OCI-LY1 (cell line): ENCODE data around the gene FHIT.

Experiments used
- H2AFZ ChIP-seq: fragments of 200-600 bp; sonication (generic), shearing (Covaris generic); 2 replicates; pipeline ENCODE4 v1.6.0; 2014; ENCODE audit warnings: antibody characterized with exemption, mild to moderate bottlenecking, low read length
- H3F3A ChIP-seq: fragments of 200-600 bp; sonication (generic), shearing (Covaris generic); 2 replicates; pipeline ENCODE4 v1.6.0; 2014; ENCODE audit warnings: mild to moderate bottlenecking, antibody characterized with exemption, low read length, moderate library complexity; ENCODE audit not compliant: insufficient read depth
- H3K27ac ChIP-seq: fragments of 200-600 bp; sonication (generic); 2 replicates; pipeline ENCODE4 v1.5.1; 2014; ENCODE audit warnings: low read length, mixed run types, mild to moderate bottlenecking, low read depth; ENCODE audit not compliant: poor library complexity, severe bottlenecking
- H3K27me3 ChIP-seq: fragments of 200-600 bp; sonication (generic); 2 replicates; pipeline ENCODE4 v1.6.0; 2014; ENCODE audit warnings: antibody characterized with exemption, mild to moderate bottlenecking, low read length, moderate library complexity; ENCODE audit not compliant: insufficient read depth
- H3K36me3 ChIP-seq: fragments of 200-600 bp; sonication (generic); 2 replicates; pipeline ENCODE4 v1.6.1; 2014; ENCODE audit warnings: mild to moderate bottlenecking, antibody characterized with exemption, low read length, moderate library complexity, mixed read lengths; ENCODE audit not compliant: insufficient read depth
- H3K4me1 ChIP-seq: fragments of 200-600 bp; sonication (generic); 2 replicates; pipeline ENCODE4 v1.5.1; 2014; ENCODE audit warnings: mild to moderate bottlenecking, low read length, moderate library complexity; ENCODE audit not compliant: insufficient read depth, severe bottlenecking
- H3K4me2 ChIP-seq: fragments of 200-600 bp; sonication (generic), shearing (Covaris generic); 2 replicates; pipeline ENCODE4 v1.6.1; 2014; ENCODE audit warnings: low read length
- H3K4me3 ChIP-seq: fragments of 200-600 bp; sonication (generic); 2 replicates; pipeline ENCODE4 v1.5.1; 2014; ENCODE audit warnings: low read length, low read depth, mild to moderate bottlenecking, mixed read lengths; ENCODE audit not compliant: poor library complexity, severe bottlenecking
- H3K79me2 ChIP-seq: fragments of 200-600 bp; shearing (Covaris generic); 2 replicates; pipeline ENCODE4 v1.6.1; 2016; ENCODE audit warnings: mixed run types, low read length, mixed read lengths; ENCODE audit not compliant: insufficient read depth
- H3K9ac ChIP-seq: fragments of 200-600 bp; sonication (generic), shearing (Covaris generic); 2 replicates; pipeline ENCODE4 v1.6.1; 2014; ENCODE audit warnings: mild to moderate bottlenecking, low read length, mixed read lengths
- H3K9me2 ChIP-seq: fragments of 200-600 bp; sonication (generic), shearing (Covaris generic); 2 replicates; pipeline ENCODE4 v1.6.1; 2014; ENCODE audit warnings: low read depth, mild to moderate bottlenecking, low read length, mixed read lengths
- H3K9me3 ChIP-seq: fragments of 200-600 bp; shearing (Covaris generic); 2 replicates; pipeline ENCODE4 v1.6.1; 2014; ENCODE audit warnings: low read length, mixed read lengths
- H4K20me1 ChIP-seq: fragments of 200-600 bp; sonication (generic), shearing (Covaris generic); 2 replicates; pipeline ENCODE4 v1.6.0; 2016; ENCODE audit warnings: mild to moderate bottlenecking, low read length; ENCODE audit not compliant: insufficient read depth
- CTCF ChIP-seq: fragments of 200-600 bp; sonication (generic), shearing (Covaris generic); IDR thresholded peaks from 2 replicates; pipeline ENCODE4 v1.5.1; 2017; ENCODE audit warnings: mild to moderate bottlenecking, antibody characterized with exemption, low read length, moderate library complexity, mixed read lengths
- EZH2 ChIP-seq: fragments of 200-600 bp; sonication (generic), shearing (Covaris generic); IDR thresholded peaks from 2 replicates; pipeline ENCODE4 v1.8.0; 2017; ENCODE audit warnings: borderline replicate concordance, mixed run types, mild to moderate bottlenecking, antibody characterized with exemption, low read length, moderate library complexity, mixed read lengths

The FHIT gene

GRCh38 chr3:60319179-60319858 lies 931.9 kb downstream of the FHIT start:
- Histone ChIP-seq H3K27ac (no peak overlapping the region), H3K4me1 (no peaks in the 10 kb centered on the region), H3K9me3 (no peaks in the 10 kb centered on the region), H3K36me3 (no peaks in the 10 kb centered on the region), H3K79me2 (no peaks in the 10 kb centered on the region), H3K4me3 (no peak overlapping the region), H3K9ac (no peak overlapping the region), H3K4me2 (no peak overlapping the region), H3K9me2 (no peaks in the 10 kb centered on the region), H3F3A (no peaks in the 10 kb centered on the region), H2AFZ (no peak overlapping the region), H3K27me3 (no peaks in the 10 kb centered on the region), H4K20me1 (no peaks in the 10 kb centered on the region)
- TF ChIP-seq EZH2 = no peak
- TF ChIP-seq CTCF = no peak

GRCh38 chr3:60316121-60316797 lies 935.0 kb downstream of the FHIT start:
- Histone ChIP-seq H3K4me1 (no peaks in the 10 kb centered on the region), H3K4me2 (no peak overlapping the region), H3K27ac (no peak overlapping the region), H3K9ac (no peak overlapping the region), H3K27me3 (no peaks in the 10 kb centered on the region), H3K4me3 (no peak overlapping the region), H3K9me2 (no peaks in the 10 kb centered on the region), H3F3A (no peaks in the 10 kb centered on the region), H3K9me3 (no peaks in the 10 kb centered on the region), H3K36me3 (no peaks in the 10 kb centered on the region), H2AFZ (no peak overlapping the region), H3K79me2 (no peaks in the 10 kb centered on the region), H4K20me1 (no peaks in the 10 kb centered on the region)
- TF ChIP-seq CTCF (no peak), EZH2 (no peak)

- Histone ChIP-seq H2AFZ (no peak overlapping the region), H3K27me3 (no peaks in the 10 kb centered on the region), H3K79me2 (no peaks in the 10 kb centered on the region), H3K4me3 (no peak overlapping the region), H3F3A (no peaks in the 10 kb centered on the region), H4K20me1 (no peaks in the 10 kb centered on the region), H3K36me3 (no peaks in the 10 kb centered on the region), H3K9ac (no peak overlapping the region), H3K9me3 (no peaks in the 10 kb centered on the region), H3K4me2 (no peak overlapping the region), H3K4me1 (no peaks in the 10 kb centered on the region), H3K27ac (no peak overlapping the region), H3K9me2 (no peaks in the 10 kb centered on the region)
- TF ChIP-seq CTCF (no peak), EZH2 (no peak)
Observed at GRCh38 chr3:60313951-60314461, 937.2 kb downstream of the FHIT start.
